Measurements from ENCODE around the gene GCKR. TPM values are rescaled to one million over a fixed set of nuclear protein-coding genes. Genes with fewer than 3 reads are reported as not detected.
"Not testable (repeated sequence)": the region's sequence is repeated elsewhere in the genome, so short reads cannot be mapped to it uniquely, and the experiment has no call there.

The GCKR gene
- total RNA-seq, 1 experiment from 2014 or later = not detected

DNA sequence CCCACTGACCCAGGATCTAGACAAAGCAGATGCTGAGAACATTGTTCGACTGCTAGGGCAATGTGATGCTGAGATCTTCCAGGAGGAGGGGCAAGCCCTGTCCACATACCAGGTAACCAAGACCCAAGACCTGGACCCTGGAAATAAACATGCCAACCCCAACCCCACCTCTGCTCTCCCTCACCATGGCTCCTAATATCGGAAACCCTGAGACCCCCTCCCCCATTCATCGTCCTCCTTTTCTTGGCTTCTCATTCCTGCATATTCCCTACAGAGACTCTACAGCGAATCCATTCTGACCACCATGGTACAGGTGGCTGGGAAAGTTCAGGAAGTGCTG, 619 bp downstream of the GCKR start:
- Histone ChIP-seq H3K4me3 (no peak overlapping the region), H3K9me3 (no peaks in the 10 kb centered on the region), H3K27me3 (no peaks in the 10 kb centered on the region), H3K36me3 (no peaks in the 10 kb centered on the region)
- DNase-seq = no peak

DNA sequence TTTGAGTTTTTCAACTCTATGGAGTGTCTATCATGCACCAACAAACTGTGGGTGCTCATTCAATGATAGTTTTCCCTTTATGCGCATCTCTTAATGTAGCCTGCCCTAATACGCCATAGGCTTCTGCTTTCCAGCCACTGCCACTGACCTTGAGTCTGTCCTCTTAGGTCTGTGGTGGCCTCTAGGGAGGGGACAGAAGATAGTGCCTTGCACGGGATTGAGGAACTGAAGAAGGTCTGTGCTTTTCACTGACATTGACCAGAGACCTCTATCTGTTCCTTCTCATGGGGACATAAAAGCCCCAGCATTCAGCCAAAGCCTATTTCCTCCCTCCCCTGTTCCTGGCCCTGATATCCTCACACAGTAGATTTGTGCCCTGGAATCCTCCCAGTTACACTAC, 2.3 kb downstream of the GCKR start:
- DNase-seq = no peak

DNA sequence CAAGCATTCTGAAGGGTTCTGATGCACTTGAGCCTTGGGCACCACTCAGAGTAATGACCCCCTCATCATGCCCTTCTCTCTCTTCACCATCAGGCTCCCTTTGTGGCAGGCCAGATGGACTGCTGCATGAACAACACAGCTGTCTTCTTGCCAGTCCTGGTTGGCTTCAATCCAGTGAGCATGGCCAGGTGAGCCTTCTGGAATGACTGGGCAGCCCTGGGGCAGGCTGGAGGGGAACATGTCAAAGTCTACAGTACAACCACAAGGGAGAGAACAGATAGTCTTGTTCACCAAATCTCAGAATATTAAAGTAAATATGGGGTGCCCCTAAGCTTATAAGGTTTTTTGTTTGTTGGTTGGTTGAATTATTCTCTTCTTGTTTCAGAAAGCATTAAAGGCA, 4.4 kb downstream of the GCKR start:
- H3K4me3 ChIP-seq = no peak overlapping the region
- no peaks in the 10 kb centered on the region for H3K36me3 ChIP-seq
- no peak for DNase-seq
- no peaks in the 10 kb centered on the region for H3K9me3 ChIP-seq
- H3K27me3 ChIP-seq = no peaks in the 10 kb centered on the region

More for the DNA sequence above, 2.3 kb downstream of the GCKR start:
- Histone ChIP-seq H3K9me3 (no peaks in the 10 kb centered on the region), H3K4me3 (no peak overlapping the region), H3K36me3 (no peaks in the 10 kb centered on the region), H3K27me3 (no peaks in the 10 kb centered on the region)

DNA sequence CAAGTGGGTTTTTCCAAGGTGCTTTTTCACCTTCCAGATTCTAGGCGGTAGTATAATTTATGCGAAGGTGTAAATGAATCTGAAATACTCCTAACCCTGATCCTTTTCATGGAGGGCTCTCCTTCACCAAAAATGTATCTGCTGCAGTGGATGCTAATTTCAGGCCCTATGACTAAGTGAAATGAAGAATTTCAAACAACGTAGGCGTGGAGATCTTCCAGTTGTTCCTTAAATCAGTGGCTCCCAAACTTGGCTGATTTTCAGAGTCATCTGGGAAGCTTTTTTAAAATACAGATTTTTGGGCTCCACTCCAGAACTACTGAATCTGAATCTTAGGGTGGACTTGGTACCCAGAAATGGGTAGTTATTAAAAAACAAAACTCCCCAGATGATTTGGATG, 5.5 kb downstream of the GCKR start:
- no peaks in the 10 kb centered on the region for H3K9me3 ChIP-seq
- no peak overlapping the region for H3K4me3 ChIP-seq
- no peaks in the 10 kb centered on the region for H3K36me3 ChIP-seq
- no peak for DNase-seq
- no peaks in the 10 kb centered on the region for H3K27me3 ChIP-seq

DNA sequence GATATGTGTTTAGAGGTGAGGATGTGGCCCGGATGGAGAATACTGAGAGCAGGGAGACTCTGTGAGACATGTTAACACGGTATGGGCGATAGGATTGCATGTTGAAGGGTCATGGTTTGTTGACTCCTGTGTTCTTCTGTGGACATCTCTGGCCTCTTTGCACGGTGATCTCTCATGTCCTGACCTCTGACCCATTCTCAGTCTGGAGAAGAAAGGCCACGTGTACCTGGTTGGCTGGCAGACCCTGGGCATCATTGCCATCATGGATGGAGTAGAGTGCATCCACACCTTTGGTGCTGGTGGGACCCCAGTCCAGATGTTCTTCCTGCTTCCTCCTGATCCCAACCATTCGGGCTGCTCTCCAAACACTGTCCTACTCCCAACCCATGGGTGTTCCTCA, 9.9 kb downstream of the GCKR start:
- Histone ChIP-seq H3K36me3 (no peaks in the 10 kb centered on the region), H3K4me3 (no peak overlapping the region), H3K27me3 (no peaks in the 10 kb centered on the region), H3K9me3 (no peaks in the 10 kb centered on the region)
- no peak for DNase-seq

DNA sequence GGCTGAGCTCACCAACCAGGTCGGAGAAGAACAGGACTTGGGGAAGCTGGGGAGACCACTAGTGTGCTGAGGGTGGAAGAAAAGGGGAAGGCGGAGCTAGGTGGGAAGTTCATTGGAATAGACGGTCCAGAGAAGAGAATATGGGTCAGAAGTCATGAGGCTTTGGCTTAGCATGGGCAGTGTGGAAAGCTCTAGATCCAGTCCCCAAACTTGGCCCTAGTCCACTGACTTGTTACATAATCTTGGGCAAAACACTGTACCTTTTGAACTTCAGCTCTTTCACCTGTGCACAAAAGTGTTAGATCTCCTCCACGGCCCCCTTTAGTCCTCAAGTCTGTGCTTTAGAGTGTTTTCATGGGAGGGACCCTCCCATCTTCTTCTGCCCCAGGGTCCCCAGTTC, 10.7 kb downstream of the GCKR start:
- no peaks in the 10 kb centered on the region for H3K9me3 ChIP-seq
- no peak overlapping the region for H3K4me3 ChIP-seq
- H3K27me3 ChIP-seq = no peaks in the 10 kb centered on the region
- DNase-seq = no peak
- H3K36me3 ChIP-seq = no peaks in the 10 kb centered on the region

DNA sequence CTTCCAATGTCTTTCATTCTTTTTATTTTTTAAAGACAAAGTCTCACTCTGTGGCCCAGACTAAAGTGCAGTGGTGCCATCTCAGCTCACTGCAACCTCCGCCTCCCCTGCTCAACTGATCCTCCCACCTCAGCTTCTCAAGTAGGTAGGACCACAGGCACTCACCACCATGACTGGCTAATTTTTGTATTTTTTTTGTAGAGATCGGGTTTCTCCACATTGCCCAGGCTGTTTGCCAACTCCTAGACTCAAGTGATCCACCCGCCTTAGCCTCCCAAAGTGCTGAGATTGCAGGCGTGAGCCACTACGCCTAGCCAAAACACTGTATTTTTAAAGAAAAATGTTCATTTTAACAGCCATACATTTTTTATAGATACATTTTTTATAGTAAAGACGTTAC, 12.7 kb downstream of the GCKR start:
- no peak overlapping the region for H3K4me3 ChIP-seq
- peaks cover 5% of the 10 kb centered on the region for H3K27me3 ChIP-seq
- H3K36me3 ChIP-seq = no peaks in the 10 kb centered on the region
- no peaks in the 10 kb centered on the region for H3K9me3 ChIP-seq
- DNase-seq = no peak

DNA sequence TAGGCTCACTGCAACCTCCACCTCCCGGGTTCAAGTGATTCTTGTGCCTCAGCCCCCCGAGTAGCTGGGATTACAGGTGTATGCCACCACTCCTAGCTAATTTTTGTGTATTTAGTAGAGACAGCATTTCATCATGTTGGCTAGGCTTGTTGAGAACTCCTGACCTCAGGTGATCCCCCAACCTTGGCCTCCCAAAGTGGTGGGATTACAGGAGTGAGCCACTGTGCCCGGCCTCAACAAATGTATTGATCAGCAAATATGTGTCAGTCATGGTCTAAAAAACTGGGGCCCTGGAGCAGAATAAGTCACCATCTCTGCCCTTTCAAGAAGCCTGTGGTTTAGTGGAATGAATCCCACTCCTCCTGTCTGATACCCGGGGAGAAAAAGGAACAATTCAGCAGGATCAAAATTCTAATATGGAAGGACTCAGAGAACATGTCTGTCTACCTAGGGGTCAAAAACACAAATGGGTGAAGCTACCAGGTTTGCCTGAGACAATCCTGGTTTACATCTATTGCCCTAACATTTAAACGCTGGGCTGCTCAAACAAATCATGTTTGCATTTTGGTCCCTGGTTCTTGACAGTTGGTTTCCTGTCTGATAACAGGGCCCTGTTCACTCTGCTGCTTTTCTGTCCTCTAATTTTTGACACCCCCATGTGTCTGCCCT, 21.6 kb downstream of the GCKR start:
- no peak for DNase-seq

DNA sequence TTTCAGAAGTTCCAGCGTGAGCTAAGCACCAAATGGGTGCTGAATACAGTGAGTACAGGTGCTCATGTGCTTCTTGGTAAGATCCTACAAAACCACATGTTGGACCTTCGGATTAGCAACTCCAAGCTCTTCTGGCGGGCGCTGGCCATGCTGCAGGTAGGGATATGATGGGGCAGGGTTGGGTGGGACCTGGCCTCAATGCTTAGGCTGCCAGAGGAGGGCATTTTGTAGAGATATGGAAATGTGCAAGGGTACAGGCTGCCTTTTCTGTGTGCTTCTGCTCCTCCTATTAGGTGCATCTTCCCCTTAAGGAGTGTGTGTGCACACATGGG, 22.1 kb downstream of the GCKR start:
- Histone ChIP-seq H3K4me3 (no peak overlapping the region), H3K27me3 (no peaks in the 10 kb centered on the region; the same call in 1 of the 2 replicates), H3K36me3 (no peaks in the 10 kb centered on the region), H3K9me3 (no peaks in the 10 kb centered on the region)
- no peak for DNase-seq

More for the DNA sequence above, 21.6 kb downstream of the GCKR start:
- no peaks in the 10 kb centered on the region for H3K9me3 ChIP-seq
- H3K27me3 ChIP-seq = no peaks in the 10 kb centered on the region; the same call in 1 of the 2 replicates
- H3K36me3 ChIP-seq = no peaks in the 10 kb centered on the region
- H3K4me3 ChIP-seq = no peak overlapping the region

DNA sequence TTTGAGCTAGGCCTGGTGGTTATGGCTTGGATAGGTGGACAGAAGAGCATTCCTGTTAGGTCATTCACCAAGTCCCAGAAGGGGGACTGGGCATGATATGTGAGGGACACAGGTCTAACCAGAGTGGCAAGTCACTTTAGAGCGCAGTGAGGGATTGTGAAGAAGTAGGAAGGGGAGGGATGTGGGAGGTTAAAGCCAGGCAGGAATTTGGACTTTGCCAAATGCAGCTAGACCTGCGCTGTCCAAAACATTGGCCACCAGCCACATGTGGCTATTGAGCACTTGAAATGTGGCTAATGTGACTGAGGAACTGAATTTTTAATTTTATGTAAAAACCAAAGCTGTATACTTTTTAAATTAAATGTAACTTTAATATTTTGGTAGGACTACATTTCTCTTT, 23.7 kb downstream of the GCKR start:
- H3K36me3 ChIP-seq = no peaks in the 10 kb centered on the region
- DNase-seq = no peak
- no peaks in the 10 kb centered on the region; the same call in 1 of the 2 replicates for H3K27me3 ChIP-seq
- no peaks in the 10 kb centered on the region for H3K9me3 ChIP-seq
- H3K4me3 ChIP-seq = no peak overlapping the region

DNA sequence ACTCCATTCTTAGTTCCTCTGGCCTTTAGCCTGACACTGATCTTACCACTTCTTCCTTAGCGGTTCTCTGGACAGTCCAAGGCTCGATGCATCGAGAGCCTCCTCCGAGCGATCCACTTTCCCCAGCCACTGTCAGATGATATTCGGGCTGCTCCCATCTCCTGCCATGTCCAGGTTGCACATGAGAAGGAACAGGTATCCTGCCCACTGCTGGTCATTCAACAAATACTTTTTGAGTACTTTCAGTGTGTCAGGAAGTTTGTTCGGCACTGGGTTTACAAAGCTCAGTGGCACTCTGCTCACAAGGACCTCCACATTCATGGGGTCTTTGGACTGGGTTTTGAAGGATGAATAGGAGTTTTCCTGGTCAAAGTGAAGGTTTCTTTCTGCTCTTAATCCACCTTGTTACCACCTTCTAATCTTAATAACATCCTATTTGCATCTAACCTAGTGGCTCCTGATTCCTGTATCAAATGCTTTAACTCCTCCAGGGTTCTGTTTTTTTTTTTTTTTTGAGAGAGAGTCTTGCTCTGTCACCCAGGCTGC, 25.8 kb downstream of the GCKR start:
- H3K27me3 ChIP-seq = no peaks in the 10 kb centered on the region
- no peak for DNase-seq
- H3K4me3 ChIP-seq = no peak overlapping the region
- no peaks in the 10 kb centered on the region for H3K36me3 ChIP-seq
- H3K9me3 ChIP-seq = no peaks in the 10 kb centered on the region

DNA sequence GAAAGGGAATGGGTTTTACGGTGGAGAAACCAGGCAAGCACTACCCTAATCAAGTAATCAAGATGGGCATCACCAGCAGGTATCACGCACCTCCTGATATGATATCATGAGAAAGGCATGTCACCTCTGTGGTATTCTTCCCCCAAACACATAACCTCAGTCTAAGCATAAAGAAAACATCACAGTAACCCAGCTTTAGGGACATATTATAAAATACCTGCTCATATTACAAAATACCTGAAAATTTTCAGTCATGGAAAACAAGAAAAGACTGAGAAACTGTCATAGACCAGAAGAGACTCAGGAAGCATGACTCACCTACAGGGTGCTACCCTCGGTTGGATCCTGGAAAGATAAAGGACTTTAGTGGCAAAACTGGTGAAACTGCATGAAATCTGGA, 30.5 kb downstream of the GCKR start:
- no peak for DNase-seq

DNA sequence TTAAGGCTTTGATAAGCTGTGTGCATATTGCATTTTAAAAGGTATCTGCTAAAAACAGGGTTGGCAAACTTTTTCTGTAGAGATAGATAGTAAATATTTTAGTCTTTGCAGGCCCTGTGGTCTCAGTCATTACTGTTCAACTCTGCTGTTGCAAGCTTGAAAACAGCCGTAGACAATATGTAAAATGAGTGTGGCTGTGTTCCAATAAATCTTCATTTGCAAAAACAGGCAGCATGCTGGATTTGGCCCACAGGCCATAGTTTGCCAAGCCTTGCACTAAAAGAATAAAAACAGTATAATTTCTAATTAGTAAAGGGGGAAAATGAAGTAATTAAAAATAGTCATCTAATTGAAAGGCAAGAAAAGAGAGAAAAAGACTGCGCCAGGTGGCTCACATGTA, 35.3 kb downstream of the GCKR start:
- Histone ChIP-seq H3K9me3 (no peaks in the 10 kb centered on the region; the same call in 1 of the 2 replicates), H3K27me3 (peaks cover 3% of the 10 kb centered on the region), H3K4me3 (no peak overlapping the region), H3K36me3 (no peaks in the 10 kb centered on the region)
- no peak for DNase-seq

More for the DNA sequence above, 30.5 kb downstream of the GCKR start:
- Histone ChIP-seq H3K36me3 (no peaks in the 10 kb centered on the region), H3K4me3 (no peak overlapping the region), H3K9me3 (no peaks in the 10 kb centered on the region; the same call in 1 of the 2 replicates), H3K27me3 (peaks cover 3% of the 10 kb centered on the region; the same call in 1 of the 2 replicates)

DNA sequence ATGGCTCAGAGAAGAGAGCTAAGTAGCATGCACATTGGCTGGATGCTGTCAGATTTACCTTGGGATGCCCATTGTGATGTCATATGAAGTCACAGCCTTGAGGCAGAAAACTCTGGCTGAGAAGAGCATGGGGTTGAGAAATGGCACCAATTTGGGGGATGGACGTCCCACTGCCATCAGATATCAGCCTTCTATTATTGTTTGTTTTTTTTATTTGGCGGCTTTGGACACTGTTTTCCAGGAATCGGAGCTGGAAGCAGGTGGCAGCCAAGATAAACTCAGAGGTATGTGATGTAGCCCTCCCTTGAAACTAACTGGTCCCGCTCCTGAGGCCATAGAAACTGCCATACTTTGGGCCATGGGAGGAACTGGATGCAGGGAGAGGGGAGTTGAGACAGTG, 40.6 kb downstream of the GCKR start:
- H3K9me3 ChIP-seq = no peaks in the 10 kb centered on the region
- H3K36me3 ChIP-seq = no peaks in the 10 kb centered on the region
- no peaks in the 10 kb centered on the region; the same call in 1 of the 2 replicates for H3K27me3 ChIP-seq
- no peak for DNase-seq
- no peak overlapping the region for H3K4me3 ChIP-seq

DNA sequence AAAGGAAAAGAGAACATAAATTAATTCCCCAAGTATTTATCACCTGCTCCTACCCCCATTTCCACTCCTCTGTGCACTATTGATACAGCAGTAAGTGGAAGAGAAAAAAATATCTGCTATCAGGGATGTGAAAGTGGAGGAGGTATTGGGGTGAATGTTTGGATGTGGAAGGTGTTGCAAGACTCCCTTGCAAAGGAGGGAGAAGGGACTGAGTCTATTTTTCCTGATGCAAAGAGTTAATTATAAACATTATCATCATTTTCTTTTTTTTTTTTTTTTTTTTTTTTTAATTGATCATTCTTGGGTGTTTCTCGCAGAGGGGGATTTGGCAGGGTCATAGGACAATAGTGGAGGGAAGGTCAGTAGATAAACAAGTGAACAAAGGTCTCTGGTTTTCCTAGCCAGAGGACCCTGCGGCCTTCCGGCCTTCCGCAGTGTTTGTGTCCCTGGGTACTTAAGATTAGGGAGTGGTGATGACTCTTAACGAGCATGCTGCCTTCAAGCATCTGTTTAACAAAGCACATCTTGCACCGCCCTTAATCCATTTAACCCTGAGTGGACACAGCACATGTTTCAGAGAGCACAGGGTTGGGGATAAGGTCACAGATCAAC, 42.3 kb downstream of the GCKR start:
- H3K27me3 ChIP-seq = not testable (repeated sequence)

DNA sequence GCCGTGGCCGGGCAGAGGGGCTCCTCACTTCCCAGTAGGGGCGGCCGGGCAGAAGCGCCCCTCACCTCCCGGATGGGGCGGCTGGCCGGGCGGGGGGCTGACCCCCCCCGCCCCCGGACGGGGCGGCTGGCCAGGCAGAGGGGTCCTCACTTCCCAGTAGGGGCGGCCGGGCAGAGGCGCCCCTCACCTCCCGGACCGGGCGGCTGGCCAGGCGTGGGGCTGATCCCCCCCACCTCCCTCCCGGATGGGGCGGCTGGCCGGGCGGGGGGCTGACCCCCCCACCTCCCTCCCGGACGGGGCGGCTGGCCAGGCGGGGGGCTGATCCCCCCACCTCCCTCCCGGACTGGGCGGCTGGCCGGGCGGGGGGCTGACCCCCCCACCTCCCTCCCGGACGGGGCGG, 43.0 kb downstream of the GCKR start:
- H3K27me3 ChIP-seq, H3K9me3 ChIP-seq, DNase-seq, H3K36me3 ChIP-seq, H3K4me3 ChIP-seq: not testable (repeated sequence)

More for the DNA sequence above, 42.3 kb downstream of the GCKR start:
- H3K36me3 ChIP-seq, DNase-seq, H3K9me3 ChIP-seq, H3K4me3 ChIP-seq: not testable (repeated sequence)

DNA sequence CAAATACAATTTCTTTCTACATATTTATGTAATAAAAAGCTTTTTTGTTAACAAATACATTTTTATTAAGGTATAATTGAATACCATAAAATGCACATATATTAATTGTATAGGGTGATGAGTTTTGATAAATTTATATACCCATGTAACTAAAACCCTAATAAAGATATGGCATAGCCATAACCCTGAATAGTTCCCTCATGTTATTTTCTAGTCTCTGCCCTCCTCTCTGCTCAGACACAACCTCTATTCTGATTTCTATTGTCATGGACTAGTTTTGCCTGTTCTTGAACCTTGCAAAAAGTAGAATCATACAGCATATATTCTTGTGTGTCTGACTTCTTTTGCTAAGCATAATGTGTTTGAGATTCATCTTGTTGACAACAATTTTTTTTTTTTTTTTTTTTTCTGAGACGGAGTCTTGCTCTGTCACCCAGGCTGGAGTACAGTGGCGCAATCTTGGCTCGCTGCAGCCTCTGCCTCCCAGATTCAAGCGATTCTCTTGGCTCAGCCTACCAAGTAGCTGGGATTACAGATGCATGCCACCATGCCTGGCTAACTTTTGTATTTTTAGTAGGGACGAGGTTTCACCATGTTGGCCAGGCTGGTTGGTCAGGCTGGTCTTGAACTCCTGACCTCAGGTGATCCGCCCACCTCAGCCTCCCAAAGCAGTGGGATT, 47.6 kb downstream of the GCKR start:
- no peaks in the 10 kb centered on the region for H3K9me3 ChIP-seq
- H3K36me3 ChIP-seq = no peaks in the 10 kb centered on the region
- H3K4me3 ChIP-seq = no peak overlapping the region
- H3K27me3 ChIP-seq = no peaks in the 10 kb centered on the region
- no peak for DNase-seq

Data from MG63 (cell line).